RWPE2 (cell line): ENCODE data around the gene PXK.

Experiments
- ATAC-seq: fragments of 200-7000 bp; cut with Tn5 transposase; 3 replicates; pipeline ENCODE4 v1.9.1; 2021; ENCODE audit warnings: low read depth
- DNase-seq: peaks from one replicate; pipeline ENCODE4 v3.0.0-alpha.2; 2020; ENCODE audit warnings: low spot score
- H3K27ac ChIP-seq: fragments of 450-650 bp; 2 replicates; pipeline ENCODE4 v1.5.1; 2017; ENCODE audit warnings: mild to moderate bottlenecking; ENCODE audit not compliant: poor library complexity, severe bottlenecking
- H3K27me3 ChIP-seq: fragments of 250-450 bp; sonication (Bioruptor Pico); 2 replicates; pipeline ENCODE4 v1.5.1; 2021; ENCODE audit warnings: mild to moderate bottlenecking, moderate library complexity; ENCODE audit not compliant: insufficient read depth, poor library complexity, severe bottlenecking
- H3K36me3 ChIP-seq: fragments of 250-450 bp; sonication (Bioruptor Pico); 2 replicates; pipeline ENCODE4 v1.5.1; 2020; ENCODE audit warnings: low read depth, mild to moderate bottlenecking, moderate library complexity
- H3K4me1 ChIP-seq: fragments of 250-450 bp; sonication (Bioruptor Pico); 2 replicates; pipeline ENCODE4 v1.5.1; 2021; ENCODE audit warnings: mild to moderate bottlenecking, moderate library complexity; ENCODE audit not compliant: insufficient read depth, poor library complexity, severe bottlenecking
- H3K4me3 ChIP-seq: fragments of 250-450 bp; sonication (Bioruptor Pico); 2 replicates; pipeline ENCODE4 v1.5.1; 2021; ENCODE audit warnings: mild to moderate bottlenecking, moderate library complexity; ENCODE audit not compliant: severe bottlenecking
- H3K9me3 ChIP-seq: fragments of 250-450 bp; sonication (Bioruptor Pico); 2 replicates; pipeline ENCODE4 v1.5.1; 2021; ENCODE audit warnings: mild to moderate bottlenecking, moderate library complexity; ENCODE audit not compliant: severe bottlenecking
- CTCF ChIP-seq: fragments of 450-650 bp; IDR thresholded peaks from one replicate; pipeline ENCODE4 v1.5.1; 2017; ENCODE audit warnings: mild to moderate bottlenecking, moderate library complexity; ENCODE audit not compliant: poor library complexity, severe bottlenecking

Gene PXK

DNA sequence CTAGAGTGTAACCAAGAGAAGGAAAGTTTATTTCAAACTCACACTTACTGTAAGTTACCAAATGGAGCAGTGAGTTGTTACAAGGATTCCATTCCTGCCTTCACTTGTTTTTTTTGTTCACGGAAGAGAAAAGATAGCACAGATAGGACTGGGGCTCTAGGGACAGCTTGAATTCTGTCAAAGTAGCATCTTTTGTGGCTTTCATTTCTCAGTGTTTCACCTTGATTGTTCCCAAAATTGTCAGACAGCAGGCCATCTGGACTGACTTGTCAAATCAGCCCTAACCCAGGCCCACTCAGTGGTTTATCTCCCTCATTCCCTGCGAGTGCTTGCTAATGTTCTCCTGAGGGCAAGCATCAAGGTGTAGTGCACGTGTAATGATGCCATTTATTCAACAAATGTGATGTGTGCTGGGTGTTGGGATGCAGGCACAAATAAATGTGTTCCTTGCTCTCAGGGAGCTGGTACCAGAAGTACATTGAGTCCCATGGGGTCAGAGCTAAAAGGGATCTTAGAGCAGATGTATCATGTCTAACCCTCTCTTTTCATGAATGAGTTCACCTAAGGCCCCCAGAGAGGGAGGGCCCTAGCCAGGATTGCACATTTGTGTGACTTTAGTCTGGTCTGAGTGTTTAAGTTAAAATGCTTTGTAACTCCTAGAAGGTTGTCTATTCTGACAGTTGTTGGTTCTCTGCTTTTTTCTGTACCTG lies 51.8 kb downstream of the PXK start:
- TF ChIP-seq CTCF: no peak
- DNase-seq: no peak
- Histone ChIP-seq H3K36me3 (no peaks in the 10 kb centered on the region; the same call in 1 of the 2 replicates), H3K27me3 (no peaks in the 10 kb centered on the region), H3K4me3 (no peak overlapping the region), H3K27ac (peak overlapping the region; percentile 29), H3K9me3 (no peaks in the 10 kb centered on the region), H3K4me1 (peaks cover 11% of the 10 kb centered on the region)
- no peak for ATAC-seq

DNA sequence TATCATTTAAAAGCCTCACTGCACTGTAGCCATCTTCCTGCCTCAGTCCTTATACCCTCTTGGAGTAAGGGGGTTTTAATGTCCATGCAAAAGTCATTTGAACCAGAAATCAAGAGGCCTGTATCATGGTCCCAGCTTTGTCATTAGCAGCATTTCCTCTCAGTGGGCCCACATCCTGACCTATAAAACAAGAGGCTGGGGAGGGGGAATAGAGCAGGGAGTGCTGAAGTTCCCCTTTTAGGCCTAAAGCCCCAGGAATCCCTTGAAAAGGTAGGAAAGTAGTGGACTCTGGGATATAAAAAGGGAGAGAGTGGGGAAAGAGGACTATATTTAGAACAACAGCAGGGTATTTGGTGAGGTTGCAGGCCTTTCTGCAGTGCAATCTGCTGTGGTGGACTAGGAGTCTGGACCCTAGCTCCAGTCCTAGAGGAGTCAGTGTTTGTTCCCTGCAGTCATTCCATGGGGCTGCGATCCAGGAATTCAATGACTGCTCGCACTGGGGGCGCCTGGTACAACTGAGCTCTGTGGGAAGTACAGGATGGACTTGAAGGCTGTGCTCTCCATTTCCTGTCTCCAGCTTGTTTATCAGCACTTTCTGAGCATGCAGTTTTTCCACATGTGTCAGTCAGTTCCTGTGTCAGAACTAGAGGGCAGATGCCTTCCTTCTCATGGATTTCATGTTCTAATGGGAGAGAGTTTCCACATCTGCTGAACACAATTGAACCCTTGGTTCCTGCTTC lies 54.1 kb downstream of the PXK start:
- no peak overlapping the region for H3K27ac ChIP-seq

DNA sequence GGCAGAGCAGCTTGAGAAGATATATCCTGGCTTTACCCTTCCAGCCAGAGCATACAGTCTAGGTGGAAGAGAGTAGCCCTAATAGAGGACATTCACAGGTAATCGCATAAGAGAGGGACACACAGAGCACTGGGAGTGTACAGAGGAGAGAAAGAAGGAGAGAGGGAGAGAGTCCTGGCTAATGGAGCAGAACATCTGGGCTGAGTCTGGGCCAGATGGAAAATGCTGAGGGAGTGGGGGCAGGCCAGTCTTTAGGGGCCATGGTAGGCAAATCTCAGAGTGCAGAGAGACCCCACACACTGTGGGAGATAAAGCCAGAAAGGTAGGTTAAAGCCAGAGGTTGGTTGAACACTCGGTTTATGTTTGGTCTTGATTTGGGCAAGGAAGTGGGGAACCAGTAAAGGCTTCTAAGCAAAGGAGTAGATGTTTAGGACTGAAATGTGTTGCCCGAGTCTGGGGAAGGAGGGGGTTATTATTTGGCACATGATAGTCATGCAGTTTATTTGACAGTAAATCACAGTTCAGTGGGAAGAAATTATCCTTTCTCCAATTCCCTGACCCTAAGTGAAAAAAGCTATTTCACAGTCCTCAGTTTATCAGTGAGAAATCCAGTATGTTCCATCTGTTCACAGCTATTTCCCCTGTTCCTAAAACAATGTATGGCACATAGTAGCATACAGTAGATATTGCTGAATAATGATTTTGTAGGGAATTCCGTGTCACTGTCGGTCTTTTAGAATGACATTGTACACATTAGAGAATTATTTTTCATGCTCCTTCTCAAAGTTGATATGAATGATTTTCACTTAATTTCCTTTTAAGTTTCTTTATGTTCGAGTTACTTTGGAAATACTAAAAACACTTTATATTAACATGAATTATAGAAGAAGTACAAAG lies 55.2 kb downstream of the PXK start:
- Histone ChIP-seq H3K36me3 (no peaks in the 10 kb centered on the region), H3K27me3 (no peaks in the 10 kb centered on the region), H3K4me3 (no peak overlapping the region), H3K4me1 (peaks cover 11% of the 10 kb centered on the region), H3K9me3 (no peaks in the 10 kb centered on the region), H3K27ac (no peak overlapping the region)
- no peak for TF ChIP-seq CTCF
- DNase-seq (no peak), ATAC-seq (no peak)

More for the DNA sequence above, 54.1 kb downstream of the PXK start:
- no peak for ATAC-seq
- no peaks in the 10 kb centered on the region; the same call in 1 of the 2 replicates for H3K36me3 ChIP-seq
- TF ChIP-seq CTCF: no peak
- no peaks in the 10 kb centered on the region for H3K9me3 ChIP-seq
- DNase-seq: no peak
- H3K4me1 ChIP-seq: peaks cover 11% of the 10 kb centered on the region
- H3K4me3 ChIP-seq: no peak overlapping the region
- H3K27me3 ChIP-seq: no peaks in the 10 kb centered on the region

DNA sequence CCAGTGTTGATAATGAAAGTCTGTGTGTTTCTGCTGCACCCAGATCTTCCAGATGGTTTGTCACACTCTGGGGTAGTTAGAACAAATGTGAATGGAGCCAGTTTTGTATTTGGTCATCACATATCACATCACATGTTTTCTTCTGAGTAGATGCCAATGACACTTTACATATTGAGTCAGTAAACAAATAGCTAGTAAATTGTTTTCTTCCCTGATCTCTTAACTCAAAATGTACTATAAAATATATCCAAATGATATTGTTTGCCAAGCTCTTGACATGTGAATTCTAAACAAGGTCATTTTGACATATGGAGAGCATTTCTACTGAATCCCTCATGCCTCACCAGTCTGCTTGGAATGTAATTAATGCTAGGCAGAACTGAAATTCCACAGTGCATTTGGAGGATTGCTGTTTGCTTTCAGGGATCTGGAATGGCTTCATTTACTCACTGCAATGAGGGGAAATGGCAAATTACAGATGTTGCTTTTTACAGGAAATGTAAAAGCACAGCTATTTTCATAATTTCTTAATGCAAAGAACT lies 55.9 kb downstream of the PXK start:
- ATAC-seq (no peak), DNase-seq (no peak)
- H3K4me1 ChIP-seq: peaks cover 7% of the 10 kb centered on the region
- no peak overlapping the region for H3K4me3 ChIP-seq
- H3K27me3 ChIP-seq: no peaks in the 10 kb centered on the region
- no peak for TF ChIP-seq CTCF
- no peaks in the 10 kb centered on the region; the same call in 1 of the 2 replicates for H3K36me3 ChIP-seq
- no peak overlapping the region for H3K27ac ChIP-seq
- no peaks in the 10 kb centered on the region for H3K9me3 ChIP-seq
